ENCODE measurements around the gene GTPBP6. TPM values are rescaled to one million over a fixed set of nuclear protein-coding genes. Genes with fewer than 3 reads are reported as not detected.
A peak's percentile ranks its signal among the peaks of the same experiment; 100 is the strongest.

The GTPBP6 gene
- total RNA-seq, 1 donor from 2014 or later = 55.1 TPM

DNA sequence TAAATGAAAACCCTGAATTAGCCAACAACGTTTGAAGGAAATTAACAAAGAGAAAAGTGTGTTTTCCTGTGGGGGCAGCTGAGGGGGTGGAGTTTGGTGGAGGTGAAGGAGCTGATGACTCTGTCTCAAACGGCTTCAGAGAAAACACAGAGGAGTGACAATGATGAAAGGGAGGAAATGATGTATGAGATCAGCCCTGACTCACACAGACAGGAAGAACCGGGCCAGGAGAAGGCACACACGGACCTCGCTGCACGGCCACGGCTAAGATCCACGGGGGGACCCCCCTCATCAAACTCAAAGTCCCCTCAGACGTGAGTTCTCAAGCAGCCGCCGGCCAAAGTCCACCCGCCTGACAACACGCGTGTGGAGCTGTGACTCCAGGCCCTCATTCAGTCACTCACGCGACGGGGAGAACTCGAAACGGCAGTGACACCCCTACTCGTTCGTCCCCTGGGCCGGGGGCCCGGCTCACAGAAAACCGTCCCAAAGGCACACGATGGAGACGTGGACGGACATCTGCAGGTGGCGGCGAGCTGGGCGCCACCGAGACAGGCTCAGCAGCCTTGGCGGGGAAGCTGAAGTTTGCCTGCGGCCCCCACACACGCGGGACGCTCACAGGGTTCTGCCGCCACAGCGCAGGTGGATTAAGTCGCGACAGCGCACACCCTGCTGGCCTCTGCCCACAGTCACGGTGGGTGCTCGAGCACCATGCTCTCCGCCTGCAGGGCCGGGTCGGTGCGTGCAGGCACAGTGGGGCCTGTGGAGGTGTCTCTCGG, 39.3 kb upstream of the GTPBP6 start:
- ATAC-seq (no peak), DNase-seq (peak; percentile 64)
- no peaks in the 10 kb centered on the region for H3K27me3 ChIP-seq
- H3K4me1 ChIP-seq = no peaks in the 10 kb centered on the region
- intact Hi-C loops (cut with DNase I) = no loop called here
- H3K9me3 ChIP-seq = peaks cover 9% of the 10 kb centered on the region
- no peak overlapping the region for H3K4me3 ChIP-seq
- H3K27ac ChIP-seq = no peak overlapping the region
- H3K36me3 ChIP-seq = no peaks in the 10 kb centered on the region
- TF ChIP-seq, protein P1, sequence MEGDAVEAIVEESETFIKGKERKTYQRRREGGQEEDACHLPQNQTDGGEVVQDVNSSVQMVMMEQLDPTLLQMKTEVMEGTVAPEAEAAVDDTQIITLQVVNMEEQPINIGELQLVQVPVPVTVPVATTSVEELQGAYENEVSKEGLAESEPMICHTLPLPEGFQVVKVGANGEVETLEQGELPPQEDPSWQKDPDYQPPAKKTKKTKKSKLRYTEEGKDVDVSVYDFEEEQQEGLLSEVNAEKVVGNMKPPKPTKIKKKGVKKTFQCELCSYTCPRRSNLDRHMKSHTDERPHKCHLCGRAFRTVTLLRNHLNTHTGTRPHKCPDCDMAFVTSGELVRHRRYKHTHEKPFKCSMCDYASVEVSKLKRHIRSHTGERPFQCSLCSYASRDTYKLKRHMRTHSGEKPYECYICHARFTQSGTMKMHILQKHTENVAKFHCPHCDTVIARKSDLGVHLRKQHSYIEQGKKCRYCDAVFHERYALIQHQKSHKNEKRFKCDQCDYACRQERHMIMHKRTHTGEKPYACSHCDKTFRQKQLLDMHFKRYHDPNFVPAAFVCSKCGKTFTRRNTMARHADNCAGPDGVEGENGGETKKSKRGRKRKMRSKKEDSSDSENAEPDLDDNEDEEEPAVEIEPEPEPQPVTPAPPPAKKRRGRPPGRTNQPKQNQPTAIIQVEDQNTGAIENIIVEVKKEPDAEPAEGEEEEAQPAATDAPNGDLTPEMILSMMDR (IDR thresholded peaks at IDR 0.05) = no peak

DNA sequence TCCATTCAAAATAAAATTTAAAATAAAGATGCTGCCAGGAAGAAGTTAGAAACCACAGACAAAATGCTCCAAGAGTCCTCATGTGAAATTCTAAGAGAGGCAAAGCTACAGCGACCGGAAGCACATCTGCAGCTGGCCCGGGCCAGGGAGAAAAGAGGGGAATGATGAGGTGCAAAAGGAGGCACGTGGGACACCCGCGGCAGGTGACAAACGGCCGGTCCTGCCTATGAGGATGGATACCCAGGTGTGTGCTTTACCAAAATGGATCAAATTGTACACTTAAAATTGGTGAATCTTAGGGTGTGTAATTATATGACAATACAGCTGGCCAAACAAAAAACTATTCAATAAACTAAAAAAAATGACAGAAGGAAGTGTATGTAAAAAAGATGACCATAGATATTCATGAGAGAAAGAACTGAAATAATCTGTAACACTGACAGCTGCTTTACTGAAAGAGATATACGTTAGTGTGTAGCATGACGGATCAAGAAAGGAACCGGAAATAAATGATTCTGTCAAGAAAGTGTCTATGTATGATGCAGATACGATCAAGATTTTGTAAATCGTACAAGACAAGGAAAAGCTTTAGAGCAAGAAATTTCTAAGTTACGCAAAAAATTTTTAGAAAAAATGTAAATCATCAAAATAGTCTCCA, 38.6 kb upstream of the GTPBP6 start:
- no peak for ATAC-seq
- TF ChIP-seq, protein P1 (IDR thresholded peaks at IDR 0.05) = no peak
- Histone ChIP-seq H3K36me3 (no peaks in the 10 kb centered on the region), H3K27me3 (no peaks in the 10 kb centered on the region), H3K4me1 (no peaks in the 10 kb centered on the region), H3K27ac (no peak overlapping the region), H3K9me3 (peaks cover 9% of the 10 kb centered on the region), H3K4me3 (no peak overlapping the region)
- DNase-seq = peak; percentile 18
- intact Hi-C loops (cut with DNase I) = no loop called here

DNA sequence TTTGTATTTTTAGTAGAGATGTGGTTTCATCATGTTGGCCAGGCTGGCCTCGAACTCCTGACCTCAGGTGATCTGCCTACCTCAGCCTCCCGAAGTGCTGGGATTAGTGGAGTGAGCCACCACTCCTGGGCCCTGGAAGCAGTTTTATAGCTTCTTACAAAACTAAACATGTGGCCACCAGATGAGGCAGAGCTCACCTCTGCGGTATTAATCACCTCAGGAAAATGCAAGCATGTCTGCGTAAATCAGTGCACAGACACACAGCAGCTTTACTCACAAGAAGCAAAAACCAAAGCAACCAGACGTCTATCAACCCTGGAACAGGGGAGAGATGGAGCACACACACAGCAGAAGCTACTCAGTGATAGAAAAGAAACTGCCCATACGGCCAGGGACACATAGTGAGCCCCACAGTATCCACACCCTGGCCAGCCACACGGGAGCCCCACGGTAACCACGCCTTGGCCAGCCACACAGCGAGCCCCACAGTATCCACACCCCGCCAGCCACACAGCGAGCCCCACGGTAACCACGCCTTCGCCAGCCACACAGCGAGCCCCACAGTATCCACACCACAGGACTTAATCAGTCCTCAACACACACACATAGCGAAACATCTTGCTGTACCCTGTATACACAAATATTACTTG, 37.9 kb upstream of the GTPBP6 start:
- Histone ChIP-seq H3K4me1 (no peaks in the 10 kb centered on the region), H3K27ac (no peak overlapping the region), H3K27me3 (no peaks in the 10 kb centered on the region), H3K36me3 (no peaks in the 10 kb centered on the region), H3K9me3 (peaks cover 9% of the 10 kb centered on the region), H3K4me3 (no peak overlapping the region)
- ATAC-seq (no peak), DNase-seq (peak; percentile 27)
- TF ChIP-seq, protein P1 (IDR thresholded peaks at IDR 0.05) = no peak
- intact Hi-C loops (cut with DNase I) = no loop called here

DNA sequence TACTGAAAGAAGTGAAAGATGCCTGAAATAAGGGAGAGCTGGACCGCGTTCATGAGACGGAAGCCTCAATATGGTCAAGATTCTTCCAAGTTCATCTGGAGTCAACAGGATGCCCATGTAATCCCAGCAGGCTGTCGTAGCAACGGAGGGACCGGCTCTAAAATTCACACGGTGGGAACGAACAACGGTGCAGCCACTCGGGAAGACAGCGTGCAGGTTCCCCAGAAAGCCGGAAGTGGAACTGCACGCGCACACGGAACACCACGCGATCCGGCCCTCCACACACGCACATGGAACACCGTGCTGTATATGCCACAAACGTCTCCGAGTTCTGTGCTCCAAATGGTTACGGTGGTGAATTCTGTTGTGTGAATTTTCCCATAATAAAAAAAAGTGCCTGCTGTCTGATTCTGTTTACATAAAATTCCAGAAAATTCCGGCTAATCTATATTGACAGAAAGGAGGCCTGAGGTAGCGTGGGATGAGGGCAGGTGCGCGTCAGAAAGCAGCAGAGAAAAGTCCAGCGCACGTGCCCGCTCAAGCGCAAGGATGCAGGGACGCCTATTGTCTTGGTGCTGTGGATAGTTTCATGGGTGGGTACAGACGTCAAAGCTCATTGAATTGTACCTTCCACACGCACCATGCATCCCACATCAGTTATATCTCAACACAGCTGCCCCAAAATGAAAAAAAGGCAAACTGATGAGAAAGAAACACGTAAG, 36.9 kb upstream of the GTPBP6 start:
- H3K9me3 ChIP-seq = peaks cover 9% of the 10 kb centered on the region
- ATAC-seq = no peak
- H3K27ac ChIP-seq = no peak overlapping the region
- TF ChIP-seq, protein P1 (IDR thresholded peaks at IDR 0.05) = no peak
- H3K4me1 ChIP-seq = no peaks in the 10 kb centered on the region
- intact Hi-C loops (cut with DNase I) = no loop called here
- peak; percentile 33 for DNase-seq
- H3K27me3 ChIP-seq = no peaks in the 10 kb centered on the region
- H3K4me3 ChIP-seq = no peak overlapping the region
- H3K36me3 ChIP-seq = no peaks in the 10 kb centered on the region
